ENCODE measurements around the gene ZNRF2. TPM values are rescaled to one million over a fixed set of nuclear protein-coding genes. Genes with fewer than 3 reads are reported as not detected.
A peak's percentile ranks its signal among the peaks of the same experiment; 100 is the strongest.
"Not testable (repeated sequence)": the region's sequence is repeated elsewhere in the genome, so short reads cannot be mapped to it uniquely, and the experiment has no call there.

ZNRF2 gene
- total RNA-seq, 1 experiment from 2014 or later = 38.5 TPM

- DNase-seq (ENCODE audit: low spot score) = peak; percentile 78
These were observed 3.2 kb downstream of the ZNRF2 start for GRCh38 chr7:30287625-30288024.

- DNase-seq (ENCODE audit: low spot score) = not testable (repeated sequence)
These were observed 5.2 kb downstream of the ZNRF2 start for GRCh38 chr7:30289634-30290033.

GRCh38 chr7:30290317-30290716 is 5.9 kb downstream of the ZNRF2 start:
- DNase-seq (ENCODE audit: low spot score) = peak; percentile 74

- DNase-seq (ENCODE audit: low spot score) = not testable (repeated sequence)
These were observed 8.1 kb downstream of the ZNRF2 start for GRCh38 chr7:30292416-30293038.

GRCh38 chr7:30296304-30296703 is 11.9 kb downstream of the ZNRF2 start:
- DNase-seq (ENCODE audit: low spot score) = not testable (repeated sequence)

- not testable (repeated sequence) for DNase-seq (ENCODE audit: low spot score)
These were observed 13.1 kb downstream of the ZNRF2 start for GRCh38 chr7:30297499-30297898.

- DNase-seq (ENCODE audit: low spot score) = not testable (repeated sequence)
These were observed 14.0 kb downstream of the ZNRF2 start for GRCh38 chr7:30298409-30298808.

- no peak for DNase-seq (ENCODE audit: low spot score)
These were observed 17.4 kb downstream of the ZNRF2 start for GRCh38 chr7:30301751-30302150.

- no peak for DNase-seq (ENCODE audit: low spot score)
These were observed 18.4 kb downstream of the ZNRF2 start for GRCh38 chr7:30302656-30303311.

GRCh38 chr7:30303312-30304039 is 19.1 kb downstream of the ZNRF2 start:
- no peak for DNase-seq (ENCODE audit: low spot score)

GRCh38 chr7:30304177-30304884 is 19.9 kb downstream of the ZNRF2 start:
- DNase-seq (ENCODE audit: low spot score) = no peak

- no peak for DNase-seq (ENCODE audit: low spot score)
These were observed 22.6 kb downstream of the ZNRF2 start for GRCh38 chr7:30306976-30307375.

GRCh38 chr7:30308389-30308788 is 24.0 kb downstream of the ZNRF2 start:
- peak; percentile 30 for DNase-seq (ENCODE audit: low spot score)

- no peak for DNase-seq (ENCODE audit: low spot score)
These were observed 24.9 kb downstream of the ZNRF2 start for GRCh38 chr7:30309302-30309701.

GRCh38 chr7:30309842-30310435 is 25.5 kb downstream of the ZNRF2 start:
- DNase-seq (ENCODE audit: low spot score) = no peak

- no peak for DNase-seq (ENCODE audit: low spot score)
These were observed 26.4 kb downstream of the ZNRF2 start for GRCh38 chr7:30310674-30311362.

GRCh38 chr7:30312178-30312577 is 27.8 kb downstream of the ZNRF2 start:
- no peak for DNase-seq (ENCODE audit: low spot score)

GRCh38 chr7:30313348-30313747 is 29.0 kb downstream of the ZNRF2 start:
- no peak for DNase-seq (ENCODE audit: low spot score)

GRCh38 chr7:30313793-30314192 is 29.4 kb downstream of the ZNRF2 start:
- no peak for DNase-seq (ENCODE audit: low spot score)

GRCh38 chr7:30315589-30315988 is 31.2 kb downstream of the ZNRF2 start:
- DNase-seq (ENCODE audit: low spot score) = no peak

- no peak for DNase-seq (ENCODE audit: low spot score)
These were observed 36.0 kb downstream of the ZNRF2 start for GRCh38 chr7:30320392-30320791.

All from HT-29 (cell line).